Liver (tissue), 9 donors: Measurements from ENCODE around the gene MTMR12. TPM values are rescaled to one million over a fixed set of nuclear protein-coding genes. Genes with fewer than 3 reads are reported as not detected.
A peak's percentile ranks its signal among the peaks of the same experiment; 100 is the strongest.

Source experiments
- DNase-seq: peaks from one replicate; pipeline ENCODE4 v3.0.0-alpha.2; 2017; ENCODE audit warnings: low spot score
- H3K27ac ChIP-seq, 2 donors: one replicate each; pipeline ENCODE4 v1.7.0; 2013; ENCODE audit warnings: inconsistent platforms in 2 of 2, low read length in 2 of 2, control low read depth in 1 of 2, low read depth in 1 of 2, mild to moderate bottlenecking in 1 of 2
- H3K27me3 ChIP-seq, 4 donors: one replicate each; pipeline versions ENCODE4 v1.6.1 to v1.7.0; 2013; ENCODE audit warnings: low read length in 3 of 4, inconsistent platforms in 1 of 4, mild to moderate bottlenecking in 1 of 4, moderate library complexity in 1 of 4; ENCODE audit not compliant: control insufficient read depth in 4 of 4, insufficient read depth in 4 of 4
- H3K36me3 ChIP-seq, 4 donors: one replicate each; pipeline versions ENCODE4 v1.6.1 to v1.7.0; 2013; ENCODE audit warnings: low read length in 3 of 4, mild to moderate bottlenecking in 3 of 4, low read depth in 1 of 4, moderate library complexity in 1 of 4; ENCODE audit not compliant: control insufficient read depth in 4 of 4, insufficient read depth in 3 of 4
- H3K4me1 ChIP-seq, 4 donors: one replicate each; pipeline versions ENCODE4 v1.6.1 to v1.7.0; 2013; ENCODE audit warnings: low read length in 3 of 4, mild to moderate bottlenecking in 3 of 4, moderate library complexity in 1 of 4; ENCODE audit not compliant: control insufficient read depth in 4 of 4, insufficient read depth in 4 of 4
- H3K4me3 ChIP-seq, 3 donors: one replicate each; pipeline versions ENCODE4 v1.6.1 to v1.7.0; 2013; ENCODE audit warnings: low read length in 3 of 3, control low read depth in 1 of 3, low read depth in 1 of 3, mild to moderate bottlenecking in 1 of 3
- H3K9ac ChIP-seq, 2 donors: one replicate each; pipeline ENCODE4 v1.7.0; 2013; ENCODE audit warnings: low read length in 2 of 2, mild to moderate bottlenecking in 2 of 2, moderate library complexity in 2 of 2, control low read depth in 1 of 2, low read depth in 1 of 2
- H3K9me3 ChIP-seq, 4 donors: one replicate each; pipeline versions ENCODE4 v1.6.1 to v1.7.0; 2013; ENCODE audit warnings: low read length in 3 of 4; ENCODE audit not compliant: control insufficient read depth in 4 of 4
- EGR1 ChIP-seq, 2 donors: IDR thresholded peaks; 2 replicates each; pipeline ENCODE4 v1.6.1; 2016 to 2018; ENCODE audit warnings: antibody characterized with exemption in 2 of 2, low read depth in 2 of 2
- FOXA1 ChIP-seq: IDR thresholded peaks from 2 replicates; pipeline ENCODE4 v1.6.1; 2016; ENCODE audit warnings: antibody characterized with exemption
- GABPA ChIP-seq, 2 donors: IDR thresholded peaks in 1 of 2; conservative IDR thresholded peaks in 1 of 2; 2 replicates each; pipeline ENCODE4 v1.6.1; 2016; ENCODE audit warnings: antibody characterized with exemption in 2 of 2, mild to moderate bottlenecking in 1 of 2, moderate library complexity in 1 of 2
- HNF4A ChIP-seq, 2 donors: conservative IDR thresholded peaks; 2 replicates each; pipeline ENCODE4 v1.6.1; 2016; ENCODE audit warnings: antibody characterized with exemption in 2 of 2, mild to moderate bottlenecking in 2 of 2
- HNF4G ChIP-seq: IDR thresholded peaks from 2 replicates; pipeline ENCODE4 v1.6.1; 2016; ENCODE audit warnings: antibody characterized with exemption
- NR2F2 ChIP-seq: IDR thresholded peaks from 2 replicates; pipeline ENCODE4 v1.6.1; 2016; ENCODE audit warnings: antibody characterized with exemption
- RAD21 ChIP-seq, 2 donors: IDR thresholded peaks; 2 replicates each; pipeline ENCODE4 v1.6.1; 2016; ENCODE audit warnings: antibody characterized with exemption in 2 of 2, mild to moderate bottlenecking in 2 of 2
- RXRA ChIP-seq, 2 donors: IDR thresholded peaks; 2 replicates each; pipeline ENCODE4 v1.6.1; 2017 to 2018; ENCODE audit warnings: antibody characterized with exemption in 2 of 2, mild to moderate bottlenecking in 1 of 2
- SP1 ChIP-seq: IDR thresholded peaks from 2 replicates; pipeline ENCODE4 v1.6.1; 2018; ENCODE audit warnings: antibody characterized with exemption, mild to moderate bottlenecking
- TAF1 ChIP-seq: conservative IDR thresholded peaks from 2 replicates; pipeline ENCODE4 v1.6.1; 2016; ENCODE audit warnings: antibody characterized with exemption, mild to moderate bottlenecking
- YY1 ChIP-seq: IDR thresholded peaks from 2 replicates; pipeline ENCODE4 v1.6.1; 2016; ENCODE audit warnings: antibody characterized with exemption, mild to moderate bottlenecking
- WGBS: extraction: QIAGEN DNeasy Blood & Tissue Kit; methylation state at CpG from one replicate; pipeline ENCODE4 v1.1.7; 2013; 5-methylcytosine and 5-hydroxymethylcytosine counted together
- polyA plus RNA-seq, 2 donors: library from polyadenylated mRNA; stranded (reverse) in 1 of 2; unstranded in 1 of 2; fragments of 200-250 nt in 1 of 2; fragments of >200 nt in 1 of 2; fragmentation: Nextera tagmentation in 1 of 2; extraction: Ambion mirVana in 1 of 2; gene quantifications; one replicate each; pipeline versions ENCODE4 v1.2.1 to v1.2.3, GENCODE V29; 2013 to 2015
- total RNA-seq, 2 donors: library from RNA; depleted of rRNA; stranded (reverse); fragments of >200 nt; gene quantifications; one replicate each; pipeline ENCODE4 v1.2.3, GENCODE V29; 2014
- TF ChIP-seq, protein P1 (sequence below): IDR thresholded peaks from 2 replicates; pipeline ENCODE4 v1.6.1; 2016; ENCODE audit warnings: antibody characterized with exemption
- TF ChIP-seq, protein P2 (sequence below): IDR thresholded peaks from 2 replicates; pipeline ENCODE4 v1.6.1; 2016; ENCODE audit warnings: antibody characterized with exemption, mild to moderate bottlenecking
- TF ChIP-seq, protein P3 (sequence below): fragments of 150-350 bp; IDR thresholded peaks from 2 replicates; pipeline ENCODE4 v1.5.1; 2017; ENCODE audit warnings: improper control_type of control experiment, low read depth, low read length; ENCODE audit not compliant: missing input control
- TF ChIP-seq, protein P4 (sequence below): IDR thresholded peaks from 2 replicates; pipeline ENCODE4 v1.6.1; 2016; ENCODE audit warnings: antibody characterized with exemption
- donor health status: healthy.
- donor health status: healthy.
- donor health status: healthy.
- donor health status: healthy.
- donor health status: healthy.

MTMR12 gene
- total and polyA plus RNA-seq, 4 donors, result 4.4 to 28.7 (median 15.8) TPM

DNA sequence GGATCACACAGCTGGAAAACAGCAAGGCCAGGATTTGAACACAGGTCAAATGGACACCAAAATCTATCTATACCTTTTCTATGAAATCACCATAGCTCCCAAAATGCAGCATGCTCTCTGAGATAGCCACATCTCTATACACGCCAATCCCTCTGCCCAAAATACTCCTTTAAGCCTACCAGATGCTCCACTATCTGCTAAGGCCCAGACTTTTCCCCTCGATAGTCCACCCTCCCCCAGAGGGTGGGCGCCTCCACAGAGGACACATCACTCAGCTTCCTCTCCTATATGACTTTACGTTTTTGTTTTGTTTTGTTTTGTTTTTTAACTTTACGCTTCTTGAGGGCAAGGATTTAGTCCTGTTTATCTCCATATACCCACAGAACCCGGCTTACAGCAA is 46.8 kb downstream of the MTMR12 start:
- no peak overlapping the region for H3K27ac ChIP-seq
- no peak for TF ChIP-seq HNF4G
- TF ChIP-seq, protein P1, sequence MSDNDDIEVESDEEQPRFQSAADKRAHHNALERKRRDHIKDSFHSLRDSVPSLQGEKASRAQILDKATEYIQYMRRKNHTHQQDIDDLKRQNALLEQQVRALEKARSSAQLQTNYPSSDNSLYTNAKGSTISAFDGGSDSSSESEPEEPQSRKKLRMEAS, result no peak
- TF ChIP-seq, protein P2, sequence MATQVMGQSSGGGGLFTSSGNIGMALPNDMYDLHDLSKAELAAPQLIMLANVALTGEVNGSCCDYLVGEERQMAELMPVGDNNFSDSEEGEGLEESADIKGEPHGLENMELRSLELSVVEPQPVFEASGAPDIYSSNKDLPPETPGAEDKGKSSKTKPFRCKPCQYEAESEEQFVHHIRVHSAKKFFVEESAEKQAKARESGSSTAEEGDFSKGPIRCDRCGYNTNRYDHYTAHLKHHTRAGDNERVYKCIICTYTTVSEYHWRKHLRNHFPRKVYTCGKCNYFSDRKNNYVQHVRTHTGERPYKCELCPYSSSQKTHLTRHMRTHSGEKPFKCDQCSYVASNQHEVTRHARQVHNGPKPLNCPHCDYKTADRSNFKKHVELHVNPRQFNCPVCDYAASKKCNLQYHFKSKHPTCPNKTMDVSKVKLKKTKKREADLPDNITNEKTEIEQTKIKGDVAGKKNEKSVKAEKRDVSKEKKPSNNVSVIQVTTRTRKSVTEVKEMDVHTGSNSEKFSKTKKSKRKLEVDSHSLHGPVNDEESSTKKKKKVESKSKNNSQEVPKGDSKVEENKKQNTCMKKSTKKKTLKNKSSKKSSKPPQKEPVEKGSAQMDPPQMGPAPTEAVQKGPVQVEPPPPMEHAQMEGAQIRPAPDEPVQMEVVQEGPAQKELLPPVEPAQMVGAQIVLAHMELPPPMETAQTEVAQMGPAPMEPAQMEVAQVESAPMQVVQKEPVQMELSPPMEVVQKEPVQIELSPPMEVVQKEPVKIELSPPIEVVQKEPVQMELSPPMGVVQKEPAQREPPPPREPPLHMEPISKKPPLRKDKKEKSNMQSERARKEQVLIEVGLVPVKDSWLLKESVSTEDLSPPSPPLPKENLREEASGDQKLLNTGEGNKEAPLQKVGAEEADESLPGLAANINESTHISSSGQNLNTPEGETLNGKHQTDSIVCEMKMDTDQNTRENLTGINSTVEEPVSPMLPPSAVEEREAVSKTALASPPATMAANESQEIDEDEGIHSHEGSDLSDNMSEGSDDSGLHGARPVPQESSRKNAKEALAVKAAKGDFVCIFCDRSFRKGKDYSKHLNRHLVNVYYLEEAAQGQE, result no peak
- TF ChIP-seq NR2F2, result no peak
- TF ChIP-seq, protein P3, sequence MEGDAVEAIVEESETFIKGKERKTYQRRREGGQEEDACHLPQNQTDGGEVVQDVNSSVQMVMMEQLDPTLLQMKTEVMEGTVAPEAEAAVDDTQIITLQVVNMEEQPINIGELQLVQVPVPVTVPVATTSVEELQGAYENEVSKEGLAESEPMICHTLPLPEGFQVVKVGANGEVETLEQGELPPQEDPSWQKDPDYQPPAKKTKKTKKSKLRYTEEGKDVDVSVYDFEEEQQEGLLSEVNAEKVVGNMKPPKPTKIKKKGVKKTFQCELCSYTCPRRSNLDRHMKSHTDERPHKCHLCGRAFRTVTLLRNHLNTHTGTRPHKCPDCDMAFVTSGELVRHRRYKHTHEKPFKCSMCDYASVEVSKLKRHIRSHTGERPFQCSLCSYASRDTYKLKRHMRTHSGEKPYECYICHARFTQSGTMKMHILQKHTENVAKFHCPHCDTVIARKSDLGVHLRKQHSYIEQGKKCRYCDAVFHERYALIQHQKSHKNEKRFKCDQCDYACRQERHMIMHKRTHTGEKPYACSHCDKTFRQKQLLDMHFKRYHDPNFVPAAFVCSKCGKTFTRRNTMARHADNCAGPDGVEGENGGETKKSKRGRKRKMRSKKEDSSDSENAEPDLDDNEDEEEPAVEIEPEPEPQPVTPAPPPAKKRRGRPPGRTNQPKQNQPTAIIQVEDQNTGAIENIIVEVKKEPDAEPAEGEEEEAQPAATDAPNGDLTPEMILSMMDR, result no peak
- no peak for TF ChIP-seq SP1
- no peak for TF ChIP-seq RXRA (IDR thresholded peaks at IDR 0.05)
- TF ChIP-seq HNF4A (conservative IDR thresholded peaks at IDR 0.05), result no peak
- TF ChIP-seq, protein P4, sequence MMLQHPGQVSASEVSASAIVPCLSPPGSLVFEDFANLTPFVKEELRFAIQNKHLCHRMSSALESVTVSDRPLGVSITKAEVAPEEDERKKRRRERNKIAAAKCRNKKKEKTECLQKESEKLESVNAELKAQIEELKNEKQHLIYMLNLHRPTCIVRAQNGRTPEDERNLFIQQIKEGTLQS, result no peak
- no peak for TF ChIP-seq FOXA1
- TF ChIP-seq EGR1 (IDR thresholded peaks at IDR 0.05; ENCODE audit: low read depth in 2 of 2), result no peak
- no peak for TF ChIP-seq YY1
- TF ChIP-seq GABPA (IDR thresholded peaks at IDR 0.05 in 1 of 2, conservative IDR thresholded peaks at IDR 0.05 in 1 of 2), result no peak
- TF ChIP-seq TAF1, result no peak
- DNase-seq, result no peak
- no peak overlapping the region for H3K4me3 ChIP-seq
- no peaks in the 10 kb centered on the region for H3K9me3 ChIP-seq
- H3K4me1 ChIP-seq, result peaks cover 4 to 30% (median 20%) of the 10 kb centered on the region in 4 donors
- peaks cover 10 to 30% (median 19%) of the 10 kb centered on the region in 4 donors for H3K36me3 ChIP-seq
- H3K27me3 ChIP-seq, result no peaks in the 10 kb centered on the region
- WGBS, result 94% methylated on average over 6 of the region's 6 CpGs
- H3K9ac ChIP-seq, result no peak overlapping the region

DNA sequence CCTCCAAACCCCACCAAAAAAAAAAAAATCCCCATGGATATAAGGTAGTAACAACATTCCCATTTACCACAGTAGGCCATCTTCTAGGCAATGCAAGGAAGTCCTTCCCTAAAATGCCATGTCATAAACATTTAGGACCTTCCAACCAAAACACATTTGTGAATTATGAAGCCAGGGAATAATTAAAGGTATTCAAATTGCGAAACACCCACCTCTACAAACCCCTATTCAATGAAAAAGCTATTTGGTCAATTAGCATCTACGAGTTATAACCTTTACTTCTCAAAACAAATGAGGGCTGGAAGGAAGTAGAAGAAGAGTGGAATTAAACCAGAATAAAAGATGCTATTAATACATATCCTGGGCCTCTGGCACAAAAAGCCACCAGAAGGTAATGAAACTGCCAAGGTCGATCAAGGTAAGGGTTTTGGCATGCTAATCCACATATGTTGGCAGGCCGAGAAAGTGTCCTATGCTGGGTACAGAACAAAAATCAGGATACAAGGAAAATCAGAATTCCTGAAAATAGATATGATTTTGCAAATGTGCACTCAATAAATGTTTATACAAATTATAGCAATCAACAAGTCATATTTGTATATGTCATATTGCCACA is 47.7 kb downstream of the MTMR12 start:
- no peak for DNase-seq
- H3K9ac ChIP-seq, result no peak overlapping the region
- WGBS, result 55% methylated on average over 4 of the region's 4 CpGs
- no peak overlapping the region for H3K4me3 ChIP-seq
- H3K27ac ChIP-seq, result no peak overlapping the region
- H3K36me3 ChIP-seq, result peaks cover 10 to 31% (median 20%) of the 10 kb centered on the region in 4 donors
- no peaks in the 10 kb centered on the region for H3K27me3 ChIP-seq
- no peak for TF ChIP-seq EGR1 (IDR thresholded peaks at IDR 0.05; ENCODE audit: low read depth in 2 of 2)
- TF ChIP-seq RAD21 (IDR thresholded peaks at IDR 0.05), result peak in 1 of 2 donors; percentile 24
- peak; percentile 36 to 43 for TF ChIP-seq RXRA (IDR thresholded peaks at IDR 0.05)
- peaks cover 4 to 22% (median 15%) of the 10 kb centered on the region in 4 donors for H3K4me1 ChIP-seq
- H3K9me3 ChIP-seq, result no peaks in the 10 kb centered on the region
